ENCODE results near the gene BIRC3.
A peak's percentile ranks its signal among the peaks of the same experiment; 100 is the strongest.
"Not testable (repeated sequence)": the region's sequence is repeated elsewhere in the genome, so short reads cannot be mapped to it uniquely, and the experiment has no call there.

The BIRC3 gene

DNA sequence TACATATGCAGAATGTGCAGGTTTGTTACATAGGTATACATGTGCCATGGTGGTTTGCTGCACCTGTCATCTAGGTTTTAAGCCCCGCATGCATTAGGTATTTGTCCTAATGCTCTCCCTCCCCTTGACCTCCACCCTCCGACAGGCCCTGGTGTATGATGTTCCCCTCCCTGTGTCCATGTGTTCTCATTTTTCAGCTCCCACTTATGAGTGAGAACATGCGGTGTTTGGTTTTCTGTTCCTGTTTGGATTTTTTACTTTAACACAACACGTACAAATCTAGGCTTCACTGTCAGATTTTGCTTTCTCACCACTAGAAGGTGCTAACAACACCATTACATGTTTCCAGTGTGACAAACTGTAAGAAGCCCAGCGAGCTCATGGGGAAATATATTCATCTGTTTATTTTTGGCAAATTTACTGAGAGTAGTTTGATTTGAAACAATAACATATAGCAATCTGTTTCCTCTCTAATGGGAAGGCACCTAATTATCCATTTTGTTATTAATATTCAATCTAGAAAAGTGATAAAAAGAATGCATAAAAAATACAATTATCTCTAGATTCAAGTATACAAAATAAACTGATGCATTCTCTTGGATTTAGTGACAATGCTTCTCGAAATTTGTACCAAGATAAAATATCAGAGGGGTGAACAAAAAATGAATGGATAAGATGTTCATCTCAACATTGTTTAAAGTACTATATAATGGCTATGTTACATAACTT is 23.2 kb upstream of the BIRC3 start:
- peak overlapping the region; percentile 48 for H3K4me3 ChIP-seq (ENCODE audit: low read depth, low read length)
- TF ChIP-seq, protein P1, sequence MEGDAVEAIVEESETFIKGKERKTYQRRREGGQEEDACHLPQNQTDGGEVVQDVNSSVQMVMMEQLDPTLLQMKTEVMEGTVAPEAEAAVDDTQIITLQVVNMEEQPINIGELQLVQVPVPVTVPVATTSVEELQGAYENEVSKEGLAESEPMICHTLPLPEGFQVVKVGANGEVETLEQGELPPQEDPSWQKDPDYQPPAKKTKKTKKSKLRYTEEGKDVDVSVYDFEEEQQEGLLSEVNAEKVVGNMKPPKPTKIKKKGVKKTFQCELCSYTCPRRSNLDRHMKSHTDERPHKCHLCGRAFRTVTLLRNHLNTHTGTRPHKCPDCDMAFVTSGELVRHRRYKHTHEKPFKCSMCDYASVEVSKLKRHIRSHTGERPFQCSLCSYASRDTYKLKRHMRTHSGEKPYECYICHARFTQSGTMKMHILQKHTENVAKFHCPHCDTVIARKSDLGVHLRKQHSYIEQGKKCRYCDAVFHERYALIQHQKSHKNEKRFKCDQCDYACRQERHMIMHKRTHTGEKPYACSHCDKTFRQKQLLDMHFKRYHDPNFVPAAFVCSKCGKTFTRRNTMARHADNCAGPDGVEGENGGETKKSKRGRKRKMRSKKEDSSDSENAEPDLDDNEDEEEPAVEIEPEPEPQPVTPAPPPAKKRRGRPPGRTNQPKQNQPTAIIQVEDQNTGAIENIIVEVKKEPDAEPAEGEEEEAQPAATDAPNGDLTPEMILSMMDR (IDR thresholded peaks at IDR 0.05; ENCODE audit: insufficient read depth, low read depth, low read length, missing control alignments): peak; percentile 72
- DNase-seq (ENCODE audit: low read depth): peak; percentile 84

DNA sequence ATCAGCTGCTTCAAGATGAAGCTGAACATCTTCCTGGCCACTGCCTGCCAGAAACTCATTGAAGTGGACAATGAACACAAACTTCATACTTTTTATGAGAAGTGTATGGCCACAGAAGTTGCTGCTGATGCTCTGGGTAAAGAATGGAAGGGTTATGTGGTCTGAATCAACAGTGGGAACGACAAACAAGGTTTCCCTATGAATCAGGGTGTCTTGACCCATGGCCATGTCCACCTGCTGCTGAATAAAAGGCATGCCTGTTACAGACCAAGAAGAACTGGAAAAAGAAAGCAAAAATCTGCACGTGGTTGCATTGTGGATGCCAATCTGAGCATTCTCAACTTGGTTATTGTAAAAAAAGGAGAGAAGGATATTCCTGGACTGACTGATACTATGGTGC is 22.2 kb upstream of the BIRC3 start:
- TF ChIP-seq, protein P1 (IDR thresholded peaks at IDR 0.05; ENCODE audit: insufficient read depth, low read depth, low read length, missing control alignments): no peak
- DNase-seq (ENCODE audit: low read depth): peak; percentile 57
- no peak overlapping the region; the same call in 1 of the 2 replicates for H3K4me3 ChIP-seq (ENCODE audit: low read depth, low read length)

- DNase-seq (ENCODE audit: low read depth); H3K4me3 ChIP-seq (ENCODE audit: low read depth, low read length): not testable (repeated sequence)
Measured at GRCh38 chr11:102296757-102297156, 20.5 kb upstream of the BIRC3 start.

- H3K4me3 ChIP-seq (ENCODE audit: low read depth, low read length); DNase-seq (ENCODE audit: low read depth): not testable (repeated sequence)
Measured at GRCh38 chr11:102300837-102301236, 16.4 kb upstream of the BIRC3 start.

- DNase-seq (ENCODE audit: low read depth): no peak
- no peak overlapping the region for H3K4me3 ChIP-seq (ENCODE audit: low read depth, low read length)
- TF ChIP-seq, protein P1 (IDR thresholded peaks at IDR 0.05; ENCODE audit: insufficient read depth, low read depth, low read length, missing control alignments): no peak
Measured at GRCh38 chr11:102302241-102302640, 15.0 kb upstream of the BIRC3 start.

GRCh38 chr11:102304686-102305085 is 12.6 kb upstream of the BIRC3 start:
- TF ChIP-seq, protein P1 (IDR thresholded peaks at IDR 0.05; ENCODE audit: insufficient read depth, low read depth, low read length, missing control alignments): no peak
- no peak for DNase-seq (ENCODE audit: low read depth)
- no peak overlapping the region for H3K4me3 ChIP-seq (ENCODE audit: low read depth, low read length)

DNA sequence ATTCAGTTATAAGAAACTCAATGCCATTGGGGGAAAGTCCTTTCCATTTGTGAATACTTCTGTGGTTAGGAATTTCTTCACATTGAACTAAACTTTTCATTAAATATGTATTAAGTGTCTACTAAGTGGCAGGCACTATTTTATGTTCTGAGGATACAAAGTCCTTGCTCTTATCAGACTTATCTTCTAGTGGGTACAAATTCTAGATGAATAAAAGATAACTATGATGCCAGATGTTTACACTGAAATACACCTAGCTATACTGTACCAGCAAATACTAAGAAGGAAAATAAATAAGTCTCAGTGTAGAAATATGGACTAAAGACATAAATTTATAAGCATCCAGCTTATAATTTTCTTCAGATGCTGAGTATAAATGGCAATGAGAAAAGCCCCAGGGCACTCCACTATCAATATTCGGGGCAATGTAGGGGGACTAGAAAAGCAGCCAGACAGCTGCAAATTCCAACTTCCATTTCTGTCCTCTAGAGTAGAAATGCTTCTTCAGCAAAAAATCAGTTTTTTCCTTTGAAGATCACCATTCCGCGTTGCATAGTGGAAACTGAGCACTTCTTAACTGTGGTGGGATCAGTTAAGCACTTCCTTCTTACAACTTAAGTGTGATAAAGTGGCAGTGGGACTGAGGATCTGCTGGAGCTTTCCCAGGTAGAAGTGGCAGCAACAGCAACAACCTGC is 11.8 kb upstream of the BIRC3 start:
- TF ChIP-seq, protein P1 (IDR thresholded peaks at IDR 0.05; ENCODE audit: insufficient read depth, low read depth, low read length, missing control alignments): no peak
- H3K4me3 ChIP-seq (ENCODE audit: low read depth, low read length): no peak overlapping the region
- no peak for DNase-seq (ENCODE audit: low read depth)

Data from GM12865 (cell line).